Measurements from ENCODE around the gene EML4. TPM values are rescaled to one million over a fixed set of nuclear protein-coding genes. Genes with fewer than 3 reads are reported as not detected.

Gene EML4
- total and polyA plus RNA-seq, 2 of the 13 experiments (the other 11 are each of a cell fraction or from before 2014, with no cell fraction given): 243 to 476 TPM

DNA sequence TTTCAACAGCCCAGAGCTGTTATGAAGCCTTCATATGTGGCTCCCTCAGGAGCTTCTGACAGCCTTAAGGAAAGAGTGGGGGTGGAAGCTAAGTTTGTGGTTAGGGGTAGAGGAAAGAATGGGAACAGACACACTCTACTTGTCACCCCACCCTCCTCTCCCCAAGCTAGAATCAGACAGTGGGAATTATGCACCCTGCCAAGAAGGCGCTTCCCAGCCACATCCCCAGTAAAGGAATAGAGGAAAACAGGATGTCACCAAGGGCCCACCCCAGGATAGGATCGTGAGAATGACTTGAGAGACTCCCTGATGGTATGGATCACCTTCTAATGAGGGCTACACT is 32.4 kb upstream of the EML4 start (continued):
- TF ChIP-seq MED1 (CRISPR knock-in tag; IDR thresholded peaks at IDR 0.05) (no peak), SRSF4 (IDR thresholded peaks at IDR 0.05; ENCODE audit: low read depth, low read length, poor library complexity, severe bottlenecking) (no peak), BHLHE40 (IDR thresholded peaks at IDR 0.05; ENCODE audit: low read length) (no peak), MYPOP (CRISPR knock-in tag; IDR thresholded peaks at IDR 0.05) (no peak), SALL1 (CRISPR knock-in tag; IDR thresholded peaks at IDR 0.05) (no peak), THAP9 (CRISPR knock-in tag; IDR thresholded peaks at IDR 0.05; ENCODE audit: borderline replicate concordance) (peak; percentile 2; the same call in 1 of the 2 replicates), ZNF354B (CRISPR knock-in tag; IDR thresholded peaks at IDR 0.05) (0 out of 2 replicates have a peak, but pooled peaks have one; percentile 25), ZBTB2 (CRISPR knock-in tag; IDR thresholded peaks at IDR 0.05; ENCODE audit: low read depth) (no peak), ZNF749 (CRISPR knock-in tag; IDR thresholded peaks at IDR 0.05; ENCODE audit: borderline replicate concordance) (no peak), ZSCAN21 (CRISPR knock-in tag; IDR thresholded peaks at IDR 0.05; ENCODE audit: borderline replicate concordance) (no peak), ZNF224 (CRISPR knock-in tag; IDR thresholded peaks at IDR 0.05) (0 out of 2 replicates have a peak, but pooled peaks have one; percentile 10), CAMTA2 (CRISPR knock-in tag; IDR thresholded peaks at IDR 0.05; ENCODE audit: borderline replicate concordance) (no peak)
- TF ChIP-seq, protein P1, sequence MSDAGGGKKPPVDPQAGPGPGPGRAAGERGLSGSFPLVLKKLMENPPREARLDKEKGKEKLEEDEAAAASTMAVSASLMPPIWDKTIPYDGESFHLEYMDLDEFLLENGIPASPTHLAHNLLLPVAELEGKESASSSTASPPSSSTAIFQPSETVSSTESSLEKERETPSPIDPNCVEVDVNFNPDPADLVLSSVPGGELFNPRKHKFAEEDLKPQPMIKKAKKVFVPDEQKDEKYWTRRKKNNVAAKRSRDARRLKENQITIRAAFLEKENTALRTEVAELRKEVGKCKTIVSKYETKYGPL (CRISPR knock-in tag; IDR thresholded peaks at IDR 0.05): no peak
- TF ChIP-seq, protein P2, sequence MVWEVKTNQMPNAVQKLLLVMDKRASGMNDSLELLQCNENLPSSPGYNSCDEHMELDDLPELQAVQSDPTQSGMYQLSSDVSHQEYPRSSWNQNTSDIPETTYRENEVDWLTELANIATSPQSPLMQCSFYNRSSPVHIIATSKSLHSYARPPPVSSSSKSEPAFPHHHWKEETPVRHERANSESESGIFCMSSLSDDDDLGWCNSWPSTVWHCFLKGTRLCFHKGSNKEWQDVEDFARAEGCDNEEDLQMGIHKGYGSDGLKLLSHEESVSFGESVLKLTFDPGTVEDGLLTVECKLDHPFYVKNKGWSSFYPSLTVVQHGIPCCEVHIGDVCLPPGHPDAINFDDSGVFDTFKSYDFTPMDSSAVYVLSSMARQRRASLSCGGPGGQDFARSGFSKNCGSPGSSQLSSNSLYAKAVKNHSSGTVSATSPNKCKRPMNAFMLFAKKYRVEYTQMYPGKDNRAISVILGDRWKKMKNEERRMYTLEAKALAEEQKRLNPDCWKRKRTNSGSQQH (CRISPR knock-in tag; IDR thresholded peaks at IDR 0.05; ENCODE audit: low read depth): 0 out of 2 replicates have a peak, but pooled peaks have one; percentile 9
- TF ChIP-seq, protein P3, sequence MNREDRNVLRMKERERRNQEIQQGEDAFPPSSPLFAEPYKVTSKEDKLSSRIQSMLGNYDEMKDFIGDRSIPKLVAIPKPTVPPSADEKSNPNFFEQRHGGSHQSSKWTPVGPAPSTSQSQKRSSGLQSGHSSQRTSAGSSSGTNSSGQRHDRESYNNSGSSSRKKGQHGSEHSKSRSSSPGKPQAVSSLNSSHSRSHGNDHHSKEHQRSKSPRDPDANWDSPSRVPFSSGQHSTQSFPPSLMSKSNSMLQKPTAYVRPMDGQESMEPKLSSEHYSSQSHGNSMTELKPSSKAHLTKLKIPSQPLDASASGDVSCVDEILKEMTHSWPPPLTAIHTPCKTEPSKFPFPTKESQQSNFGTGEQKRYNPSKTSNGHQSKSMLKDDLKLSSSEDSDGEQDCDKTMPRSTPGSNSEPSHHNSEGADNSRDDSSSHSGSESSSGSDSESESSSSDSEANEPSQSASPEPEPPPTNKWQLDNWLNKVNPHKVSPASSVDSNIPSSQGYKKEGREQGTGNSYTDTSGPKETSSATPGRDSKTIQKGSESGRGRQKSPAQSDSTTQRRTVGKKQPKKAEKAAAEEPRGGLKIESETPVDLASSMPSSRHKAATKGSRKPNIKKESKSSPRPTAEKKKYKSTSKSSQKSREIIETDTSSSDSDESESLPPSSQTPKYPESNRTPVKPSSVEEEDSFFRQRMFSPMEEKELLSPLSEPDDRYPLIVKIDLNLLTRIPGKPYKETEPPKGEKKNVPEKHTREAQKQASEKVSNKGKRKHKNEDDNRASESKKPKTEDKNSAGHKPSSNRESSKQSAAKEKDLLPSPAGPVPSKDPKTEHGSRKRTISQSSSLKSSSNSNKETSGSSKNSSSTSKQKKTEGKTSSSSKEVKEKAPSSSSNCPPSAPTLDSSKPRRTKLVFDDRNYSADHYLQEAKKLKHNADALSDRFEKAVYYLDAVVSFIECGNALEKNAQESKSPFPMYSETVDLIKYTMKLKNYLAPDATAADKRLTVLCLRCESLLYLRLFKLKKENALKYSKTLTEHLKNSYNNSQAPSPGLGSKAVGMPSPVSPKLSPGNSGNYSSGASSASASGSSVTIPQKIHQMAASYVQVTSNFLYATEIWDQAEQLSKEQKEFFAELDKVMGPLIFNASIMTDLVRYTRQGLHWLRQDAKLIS (CRISPR knock-in tag; IDR thresholded peaks at IDR 0.05): no peak
- TF ChIP-seq, protein P4, sequence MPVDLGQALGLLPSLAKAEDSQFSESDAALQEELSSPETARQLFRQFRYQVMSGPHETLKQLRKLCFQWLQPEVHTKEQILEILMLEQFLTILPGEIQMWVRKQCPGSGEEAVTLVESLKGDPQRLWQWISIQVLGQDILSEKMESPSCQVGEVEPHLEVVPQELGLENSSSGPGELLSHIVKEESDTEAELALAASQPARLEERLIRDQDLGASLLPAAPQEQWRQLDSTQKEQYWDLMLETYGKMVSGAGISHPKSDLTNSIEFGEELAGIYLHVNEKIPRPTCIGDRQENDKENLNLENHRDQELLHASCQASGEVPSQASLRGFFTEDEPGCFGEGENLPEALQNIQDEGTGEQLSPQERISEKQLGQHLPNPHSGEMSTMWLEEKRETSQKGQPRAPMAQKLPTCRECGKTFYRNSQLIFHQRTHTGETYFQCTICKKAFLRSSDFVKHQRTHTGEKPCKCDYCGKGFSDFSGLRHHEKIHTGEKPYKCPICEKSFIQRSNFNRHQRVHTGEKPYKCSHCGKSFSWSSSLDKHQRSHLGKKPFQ (CRISPR knock-in tag; IDR thresholded peaks at IDR 0.05; ENCODE audit: insufficient replicate concordance): peak; percentile 72

Measured in HepG2 (cell line).